HEK293 (cell line): ENCODE data around the gene BTF3L4.

Experiments used
- CTCF ChIP-seq: fragments of 450-650 bp; formaldehyde crosslinking; IDR thresholded peaks from 2 replicates; pipeline ENCODE4 v1.5.1; 2016; ENCODE audit warnings: missing biosample characterization, missing genetic modification characterization
- FEZF1 ChIP-seq: fragments of 450-650 bp; formaldehyde crosslinking; IDR thresholded peaks from 2 replicates; pipeline ENCODE4 v1.5.1; 2016; ENCODE audit warnings: missing biosample characterization, missing genetic modification characterization
- ZNF274 ChIP-seq, 2 experiments: fragments of 200-500 bp in 1 of 2; fragments of 450-650 bp in 1 of 2; sonication (Bioruptor generic) in 1 of 2; formaldehyde crosslinking in 1 of 2; IDR thresholded peaks; 2 replicates each; pipeline versions ENCODE4 v1.5.1 to v1.6.1; 2014 to 2016; ENCODE audit warnings: borderline replicate concordance in 1 of 2, inconsistent platforms in 1 of 2, low read length in 1 of 2, missing biosample characterization in 1 of 2, missing genetic modification characterization in 1 of 2
- ZNF76 ChIP-seq: fragments of 450-650 bp; formaldehyde crosslinking; IDR thresholded peaks from 2 replicates; pipeline ENCODE4; 2016; ENCODE audit warnings: low read depth, missing biosample characterization, missing genetic modification characterization, borderline replicate concordance

GRCh38 chr1:52032124-52032784 lies 23.8 kb upstream of the BTF3L4 start:
- TF ChIP-seq CTCF (tag by site-specific recombination) (no peak), FEZF1 (no peak), ZNF76 (tag by site-specific recombination) (no peak), ZNF274 (IDR thresholded peaks at IDR 0.05; ENCODE audit: low read length) (no peak), ZNF274 (tag by site-specific recombination; IDR thresholded peaks at IDR 0.05; ENCODE audit: borderline replicate concordance) (no peak)
